Measurements from ENCODE around the gene GDE1.

The GDE1 gene

GRCh38 chr16:19521471-19522396, at the start of gene GDE1:
Gene GDE1, minus strand, starts transcription at chr16:19522098. Its CDS starts 134 bp downstream, at chr16:19521964.
- peak; percentile 96 for DNase-seq

- DNase-seq, result no peak
Measured at GRCh38 chr16:19567560-19567959, 45.7 kb upstream of the GDE1 start.

GRCh38 chr16:19566362-19566761, 44.5 kb upstream of the GDE1 start:
- no peak for DNase-seq

- DNase-seq, result no peak
Measured at GRCh38 chr16:19563377-19563776, 41.5 kb upstream of the GDE1 start.

- DNase-seq, result no peak
Measured at GRCh38 chr16:19560078-19560477, 38.2 kb upstream of the GDE1 start.

- DNase-seq, result peak; percentile 71
Measured at GRCh38 chr16:19559242-19559910, 37.5 kb upstream of the GDE1 start.

- peak; percentile 64 for DNase-seq
Measured at GRCh38 chr16:19555938-19556771, 34.3 kb upstream of the GDE1 start.

GRCh38 chr16:19555186-19555937, 33.5 kb upstream of the GDE1 start, which contains the start of gene VPS35L:
Gene VPS35L, plus strand, starts transcription at chr16:19555703. Its CDS starts 27 bp downstream, at chr16:19555730.
- peak; percentile 98 for DNase-seq

- no peak for DNase-seq
Measured at GRCh38 chr16:19549673-19550072, 27.8 kb upstream of the GDE1 start.

- no peak for DNase-seq
Measured at GRCh38 chr16:19548144-19548543, 26.2 kb upstream of the GDE1 start.

GRCh38 chr16:19543278-19543996, 21.5 kb upstream of the GDE1 start:
- peak; percentile 60 for DNase-seq

GRCh38 chr16:19542138-19542821, 20.4 kb upstream of the GDE1 start:
- DNase-seq, result peak; percentile 98

GRCh38 chr16:19540241-19540970, 18.5 kb upstream of the GDE1 start:
- no peak for DNase-seq

- no peak for DNase-seq
Measured at GRCh38 chr16:19532601-19533000, 10.7 kb upstream of the GDE1 start.

- no peak for DNase-seq
Measured at GRCh38 chr16:19528666-19529065, 6.8 kb upstream of the GDE1 start.

- DNase-seq, result no peak
Measured at GRCh38 chr16:19527161-19527560, 5.3 kb upstream of the GDE1 start.

GRCh38 chr16:19525385-19525723, 3.5 kb upstream of the GDE1 start:
- DNase-seq, result no peak

GRCh38 chr16:19524616-19525384, 2.9 kb upstream of the GDE1 start:
- no peak for DNase-seq

- no peak for DNase-seq
Measured at GRCh38 chr16:19524356-19524615, 2.4 kb upstream of the GDE1 start.

Data from NCI-H82 (cell line).